Liver (tissue), 9 donors: ENCODE measurements around the gene TMED10. TPM values are rescaled to one million over a fixed set of nuclear protein-coding genes. Genes with fewer than 3 reads are reported as not detected.

Experiments
- DNase-seq: peaks from one replicate; pipeline ENCODE4 v3.0.0-alpha.2; 2017; ENCODE audit warnings: low spot score
- H3K27ac ChIP-seq, 2 donors: one replicate each; pipeline ENCODE4 v1.7.0; 2013; ENCODE audit warnings: inconsistent platforms in 2 of 2, low read length in 2 of 2, control low read depth in 1 of 2, low read depth in 1 of 2, mild to moderate bottlenecking in 1 of 2
- H3K27me3 ChIP-seq, 4 donors: one replicate each; pipeline versions ENCODE4 v1.6.1 to v1.7.0; 2013; ENCODE audit warnings: low read length in 3 of 4, inconsistent platforms in 1 of 4, mild to moderate bottlenecking in 1 of 4, moderate library complexity in 1 of 4; ENCODE audit not compliant: control insufficient read depth in 4 of 4, insufficient read depth in 4 of 4
- H3K36me3 ChIP-seq, 4 donors: one replicate each; pipeline versions ENCODE4 v1.6.1 to v1.7.0; 2013; ENCODE audit warnings: low read length in 3 of 4, mild to moderate bottlenecking in 3 of 4, low read depth in 1 of 4, moderate library complexity in 1 of 4; ENCODE audit not compliant: control insufficient read depth in 4 of 4, insufficient read depth in 3 of 4
- H3K4me1 ChIP-seq, 4 donors: one replicate each; pipeline versions ENCODE4 v1.6.1 to v1.7.0; 2013; ENCODE audit warnings: low read length in 3 of 4, mild to moderate bottlenecking in 3 of 4, moderate library complexity in 1 of 4; ENCODE audit not compliant: control insufficient read depth in 4 of 4, insufficient read depth in 4 of 4
- H3K4me3 ChIP-seq, 3 donors: one replicate each; pipeline versions ENCODE4 v1.6.1 to v1.7.0; 2013; ENCODE audit warnings: low read length in 3 of 3, control low read depth in 1 of 3, low read depth in 1 of 3, mild to moderate bottlenecking in 1 of 3
- H3K9ac ChIP-seq, 2 donors: one replicate each; pipeline ENCODE4 v1.7.0; 2013; ENCODE audit warnings: low read length in 2 of 2, mild to moderate bottlenecking in 2 of 2, moderate library complexity in 2 of 2, control low read depth in 1 of 2, low read depth in 1 of 2
- H3K9me3 ChIP-seq, 4 donors: one replicate each; pipeline versions ENCODE4 v1.6.1 to v1.7.0; 2013; ENCODE audit warnings: low read length in 3 of 4; ENCODE audit not compliant: control insufficient read depth in 4 of 4
- ATF3 ChIP-seq: IDR thresholded peaks from 2 replicates; pipeline ENCODE4 v1.6.1; 2016; ENCODE audit warnings: antibody characterized with exemption
- EGR1 ChIP-seq, 2 donors: IDR thresholded peaks; 2 replicates each; pipeline ENCODE4 v1.6.1; 2016 to 2018; ENCODE audit warnings: antibody characterized with exemption in 2 of 2, low read depth in 2 of 2
- FOXA1 ChIP-seq: IDR thresholded peaks from 2 replicates; pipeline ENCODE4 v1.6.1; 2016; ENCODE audit warnings: antibody characterized with exemption
- GABPA ChIP-seq, 2 donors: IDR thresholded peaks in 1 of 2; conservative IDR thresholded peaks in 1 of 2; 2 replicates each; pipeline ENCODE4 v1.6.1; 2016; ENCODE audit warnings: antibody characterized with exemption in 2 of 2, mild to moderate bottlenecking in 1 of 2, moderate library complexity in 1 of 2
- HNF4A ChIP-seq, 2 donors: conservative IDR thresholded peaks; 2 replicates each; pipeline ENCODE4 v1.6.1; 2016; ENCODE audit warnings: antibody characterized with exemption in 2 of 2, mild to moderate bottlenecking in 2 of 2
- HNF4G ChIP-seq: IDR thresholded peaks from 2 replicates; pipeline ENCODE4 v1.6.1; 2016; ENCODE audit warnings: antibody characterized with exemption
- JUND ChIP-seq, 2 donors: IDR thresholded peaks; 2 replicates each; pipeline ENCODE4 v1.6.1; 2016; ENCODE audit warnings: antibody characterized with exemption in 2 of 2
- NR2F2 ChIP-seq: IDR thresholded peaks from 2 replicates; pipeline ENCODE4 v1.6.1; 2016; ENCODE audit warnings: antibody characterized with exemption
- RAD21 ChIP-seq, 2 donors: IDR thresholded peaks; 2 replicates each; pipeline ENCODE4 v1.6.1; 2016; ENCODE audit warnings: antibody characterized with exemption in 2 of 2, mild to moderate bottlenecking in 2 of 2
- REST ChIP-seq: IDR thresholded peaks from 2 replicates; pipeline ENCODE4 v1.6.1; 2016; ENCODE audit warnings: antibody characterized with exemption, mild to moderate bottlenecking
- RXRA ChIP-seq, 2 donors: IDR thresholded peaks; 2 replicates each; pipeline ENCODE4 v1.6.1; 2017 to 2018; ENCODE audit warnings: antibody characterized with exemption in 2 of 2, mild to moderate bottlenecking in 1 of 2
- SP1 ChIP-seq: IDR thresholded peaks from 2 replicates; pipeline ENCODE4 v1.6.1; 2018; ENCODE audit warnings: antibody characterized with exemption, mild to moderate bottlenecking
- TAF1 ChIP-seq: conservative IDR thresholded peaks from 2 replicates; pipeline ENCODE4 v1.6.1; 2016; ENCODE audit warnings: antibody characterized with exemption, mild to moderate bottlenecking
- YY1 ChIP-seq: IDR thresholded peaks from 2 replicates; pipeline ENCODE4 v1.6.1; 2016; ENCODE audit warnings: antibody characterized with exemption, mild to moderate bottlenecking
- ZBTB33 ChIP-seq: IDR thresholded peaks from 2 replicates; pipeline ENCODE4 v1.6.1; 2016; ENCODE audit warnings: antibody characterized with exemption
- WGBS: extraction: QIAGEN DNeasy Blood & Tissue Kit; methylation state at CpG from one replicate; pipeline ENCODE4 v1.1.7; 2013; 5-methylcytosine and 5-hydroxymethylcytosine counted together
- polyA plus RNA-seq, 2 donors: library from polyadenylated mRNA; stranded (reverse) in 1 of 2; unstranded in 1 of 2; fragments of 200-250 nt in 1 of 2; fragments of >200 nt in 1 of 2; fragmentation: Nextera tagmentation in 1 of 2; extraction: Ambion mirVana in 1 of 2; gene quantifications; one replicate each; pipeline versions ENCODE4 v1.2.1 to v1.2.3, GENCODE V29; 2013 to 2015
- total RNA-seq, 2 donors: library from RNA; depleted of rRNA; stranded (reverse); fragments of >200 nt; gene quantifications; one replicate each; pipeline ENCODE4 v1.2.3, GENCODE V29; 2014
- TF ChIP-seq, protein P1 (sequence below): fragments of 150-350 bp; IDR thresholded peaks from 2 replicates; pipeline ENCODE4 v1.5.1; 2017; ENCODE audit warnings: improper control_type of control experiment, low read depth, low read length; ENCODE audit not compliant: missing input control
- TF ChIP-seq, protein P2 (sequence below): IDR thresholded peaks from 2 replicates; pipeline ENCODE4 v1.6.1; 2016; ENCODE audit warnings: antibody characterized with exemption
- donor health status: healthy.
- donor health status: healthy.
- donor health status: healthy.
- donor health status: healthy.
- donor health status: healthy.

TMED10 gene
- total and polyA plus RNA-seq, 4 donors = 167 to 349 (median 252) TPM

DNA sequence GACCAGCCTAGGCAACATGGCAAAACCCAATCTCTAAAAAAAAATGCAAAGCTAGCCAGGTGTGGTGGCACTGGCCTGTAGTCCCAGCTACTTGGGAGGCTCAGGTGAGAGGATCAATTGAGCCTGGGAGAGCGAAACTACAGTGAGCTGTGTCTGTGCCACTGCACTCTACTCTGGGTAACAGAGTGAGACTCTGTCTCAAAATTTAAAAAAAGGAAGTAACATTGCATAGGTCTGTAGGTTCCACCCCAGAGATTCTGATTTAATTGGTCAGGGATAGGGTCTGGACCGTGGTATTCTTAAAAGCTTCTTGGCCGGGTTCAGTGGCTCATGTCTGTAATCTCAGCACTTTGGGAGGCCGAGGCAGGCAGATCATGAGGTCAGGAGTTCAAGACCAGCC, 80.7 kb downstream of the TMED10 start (continued):
- TF ChIP-seq, protein P1, sequence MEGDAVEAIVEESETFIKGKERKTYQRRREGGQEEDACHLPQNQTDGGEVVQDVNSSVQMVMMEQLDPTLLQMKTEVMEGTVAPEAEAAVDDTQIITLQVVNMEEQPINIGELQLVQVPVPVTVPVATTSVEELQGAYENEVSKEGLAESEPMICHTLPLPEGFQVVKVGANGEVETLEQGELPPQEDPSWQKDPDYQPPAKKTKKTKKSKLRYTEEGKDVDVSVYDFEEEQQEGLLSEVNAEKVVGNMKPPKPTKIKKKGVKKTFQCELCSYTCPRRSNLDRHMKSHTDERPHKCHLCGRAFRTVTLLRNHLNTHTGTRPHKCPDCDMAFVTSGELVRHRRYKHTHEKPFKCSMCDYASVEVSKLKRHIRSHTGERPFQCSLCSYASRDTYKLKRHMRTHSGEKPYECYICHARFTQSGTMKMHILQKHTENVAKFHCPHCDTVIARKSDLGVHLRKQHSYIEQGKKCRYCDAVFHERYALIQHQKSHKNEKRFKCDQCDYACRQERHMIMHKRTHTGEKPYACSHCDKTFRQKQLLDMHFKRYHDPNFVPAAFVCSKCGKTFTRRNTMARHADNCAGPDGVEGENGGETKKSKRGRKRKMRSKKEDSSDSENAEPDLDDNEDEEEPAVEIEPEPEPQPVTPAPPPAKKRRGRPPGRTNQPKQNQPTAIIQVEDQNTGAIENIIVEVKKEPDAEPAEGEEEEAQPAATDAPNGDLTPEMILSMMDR = no peak
- TF ChIP-seq FOXA1 = no peak
- TF ChIP-seq TAF1 = no peak
- TF ChIP-seq, protein P2, sequence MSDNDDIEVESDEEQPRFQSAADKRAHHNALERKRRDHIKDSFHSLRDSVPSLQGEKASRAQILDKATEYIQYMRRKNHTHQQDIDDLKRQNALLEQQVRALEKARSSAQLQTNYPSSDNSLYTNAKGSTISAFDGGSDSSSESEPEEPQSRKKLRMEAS = no peak
- TF ChIP-seq NR2F2 = no peak
- TF ChIP-seq JUND (IDR thresholded peaks at IDR 0.05) = no peak
- no peak for TF ChIP-seq YY1
- TF ChIP-seq ATF3 = no peak

GRCh38 chr14:75094896-75095295, 81.5 kb downstream of the TMED10 start:
- 95% methylated on average over 3 of the region's 3 CpGs for WGBS
- no peak overlapping the region for H3K4me3 ChIP-seq
- H3K27ac ChIP-seq = no peak overlapping the region
- peaks cover 5 to 73% (median 58%) of the 10 kb centered on the region in 4 donors for H3K36me3 ChIP-seq
- H3K4me1 ChIP-seq = no peaks in the 10 kb centered on the region
- no peak for TF ChIP-seq NR2F2
- no peak for TF ChIP-seq TAF1
- TF ChIP-seq REST = no peak
- TF ChIP-seq, protein P1 = no peak
- no peak for TF ChIP-seq YY1
- no peak for TF ChIP-seq SP1
- no peak for TF ChIP-seq ZBTB33
- no peak for TF ChIP-seq HNF4A (conservative IDR thresholded peaks at IDR 0.05)
- TF ChIP-seq, protein P2 = no peak
- TF ChIP-seq JUND (IDR thresholded peaks at IDR 0.05) = no peak
- no peak for TF ChIP-seq RAD21 (IDR thresholded peaks at IDR 0.05)
- TF ChIP-seq EGR1 (IDR thresholded peaks at IDR 0.05; ENCODE audit: low read depth in 2 of 2) = no peak
- TF ChIP-seq ATF3 = no peak
- TF ChIP-seq RXRA (IDR thresholded peaks at IDR 0.05) = no peak
- TF ChIP-seq GABPA (IDR thresholded peaks at IDR 0.05 in 1 of 2, conservative IDR thresholded peaks at IDR 0.05 in 1 of 2) = no peak
- TF ChIP-seq HNF4G = no peak
- no peak overlapping the region for H3K9ac ChIP-seq
- no peak for DNase-seq
- H3K9me3 ChIP-seq = no peaks in the 10 kb centered on the region
- H3K27me3 ChIP-seq = no peaks in the 10 kb centered on the region
